Activated naive CD4-positive, alpha-beta T cell treated with anti-CD3 and anti-CD28 coated beads, Interleukin-2, amount 10 ng/mL, durations not matched to agents 7 days and 5 days (primary cell): ENCODE results near the gene TRAPPC5.

Source experiments
- CTCF ChIA-PET: fragments of 350-600 bp; sonication (Branson Sonifier 250); formaldehyde crosslinking; loops from one replicate; lab custom pipeline; 2021; ENCODE audit warnings: antibody characterized with exemption; lab: Charles Lee
- DNase-seq: peaks from one replicate; pipeline ENCODE4 v3.0.0-alpha.2; 2020
- H3K27ac Mint-ChIP-seq: one replicate; pipeline ENCODE4 v1.8.0; 2021; ENCODE audit warnings: mild to moderate bottlenecking, moderate library complexity, mixed read lengths
- H3K27me3 Mint-ChIP-seq: one replicate; pipeline ENCODE4 v1.8.0; 2021; ENCODE audit warnings: mild to moderate bottlenecking, mixed read lengths
- H3K36me3 Mint-ChIP-seq: one replicate; pipeline ENCODE4 v1.8.0; 2021; ENCODE audit warnings: mixed read lengths
- H3K4me1 Mint-ChIP-seq: one replicate; pipeline ENCODE4 v1.8.0; 2021; ENCODE audit warnings: mixed read lengths
- H3K4me3 Mint-ChIP-seq: one replicate; pipeline ENCODE4 v1.8.0; 2021; ENCODE audit warnings: mild to moderate bottlenecking, moderate library complexity, mixed read lengths
- H3K9me3 Mint-ChIP-seq: one replicate; pipeline ENCODE4 v1.8.0; 2021; ENCODE audit warnings: mixed read lengths

Gene TRAPPC5

GRCh38 chr19:7674010-7675005, 6.3 kb upstream of the TRAPPC5 start:
- DNase-seq, result peak; percentile 55
- peaks cover 57% of the 10 kb centered on the region for H3K4me1 Mint-ChIP-seq
- H3K27me3 Mint-ChIP-seq, result peaks cover 95% of the 10 kb centered on the region
- H3K4me3 Mint-ChIP-seq, result no peak overlapping the region
- no peaks in the 10 kb centered on the region for H3K9me3 Mint-ChIP-seq
- CTCF ChIA-PET, result no interaction called here
- peaks cover 2% of the 10 kb centered on the region for H3K36me3 Mint-ChIP-seq
- no peak overlapping the region for H3K27ac Mint-ChIP-seq

GRCh38 chr19:7676376-7676775, 4.3 kb upstream of the TRAPPC5 start:
- CTCF ChIA-PET, result interaction anchor here (0.6 to 2.2 kb wide), 2 partner anchors 108 to 123 kb away, joined by 3 to 7 read pairs; no protein-coding TSS in a partner anchor
- Mint-ChIP-seq H3K4me3 (peak overlapping the region; percentile 13), H3K27ac (no peak overlapping the region), H3K9me3 (no peaks in the 10 kb centered on the region), H3K36me3 (peaks cover 2% of the 10 kb centered on the region), H3K4me1 (peaks cover 55% of the 10 kb centered on the region), H3K27me3 (peaks cover 75% of the 10 kb centered on the region)
- DNase-seq, result no peak

GRCh38 chr19:7676854-7677253, 3.8 kb upstream of the TRAPPC5 start, which contains the start of gene MCEMP1:
Gene MCEMP1, plus strand, starts transcription at chr19:7677090. Its CDS starts 31 bp downstream, at chr19:7677121.
- H3K9me3 Mint-ChIP-seq, result no peaks in the 10 kb centered on the region
- peaks cover 59% of the 10 kb centered on the region for H3K4me1 Mint-ChIP-seq
- H3K36me3 Mint-ChIP-seq, result peaks cover 4% of the 10 kb centered on the region
- DNase-seq, result no peak
- H3K27me3 Mint-ChIP-seq, result peaks cover 70% of the 10 kb centered on the region
- H3K27ac Mint-ChIP-seq, result no peak within 1 kb of the TSS
- peak within 1 kb of the TSS; percentile 13 for H3K4me3 Mint-ChIP-seq
- CTCF ChIA-PET, result interaction anchor here (2.2 kb wide), 1 partner anchor 123 kb away, joined by 7 read pairs; no protein-coding TSS in a partner anchor

GRCh38 chr19:7677669-7678311, 2.8 kb upstream of the TRAPPC5 start:
- CTCF ChIA-PET, result interaction anchor here (1.0 to 1.4 kb wide), 3 partner anchors 109 to 129 kb away, joined by 4 to 6 read pairs (median 5); no protein-coding TSS in a partner anchor
- Mint-ChIP-seq H3K27ac (no peak overlapping the region), H3K27me3 (peaks cover 61% of the 10 kb centered on the region), H3K4me3 (no peak overlapping the region), H3K36me3 (peaks cover 8% of the 10 kb centered on the region), H3K4me1 (peaks cover 60% of the 10 kb centered on the region), H3K9me3 (no peaks in the 10 kb centered on the region)
- DNase-seq, result no peak

- DNase-seq, result peak; percentile 79
- peak overlapping the region; percentile 74 for H3K27ac Mint-ChIP-seq
- peak overlapping the region; percentile 39 for H3K4me3 Mint-ChIP-seq
- CTCF ChIA-PET, result interaction anchor here (0.9 to 1.4 kb wide), 4 partner anchors 22 to 128 kb away, joined by 3 to 6 read pairs (median 4); no protein-coding TSS in a partner anchor
- peaks cover 47% of the 10 kb centered on the region for H3K27me3 Mint-ChIP-seq
- peaks cover 11% of the 10 kb centered on the region for H3K36me3 Mint-ChIP-seq
- H3K9me3 Mint-ChIP-seq, result no peaks in the 10 kb centered on the region
- peaks cover 57% of the 10 kb centered on the region for H3K4me1 Mint-ChIP-seq
These were observed 1.5 kb upstream of the TRAPPC5 start for GRCh38 chr19:7678971-7679751.

GRCh38 chr19:7679771-7680605, 645 bp upstream of the TRAPPC5 start:
- Mint-ChIP-seq H3K36me3 (peaks cover 11% of the 10 kb centered on the region), H3K4me3 (peak overlapping the region; percentile 90), H3K27me3 (peaks cover 39% of the 10 kb centered on the region), H3K9me3 (no peaks in the 10 kb centered on the region), H3K27ac (peak overlapping the region; percentile 74), H3K4me1 (peaks cover 52% of the 10 kb centered on the region)
- DNase-seq, result no peak
- CTCF ChIA-PET, result interaction anchor here (0.8 to 2.7 kb wide), 22 partner anchors 10 to 335 kb away, joined by 3 to 38 read pairs (median 5); partner anchors contain the start of genes PEX11G, RETN and STXBP2

- DNase-seq, result peak; percentile 92
- Mint-ChIP-seq H3K27ac (peak overlapping the region; percentile 93), H3K36me3 (peaks cover 11% of the 10 kb centered on the region), H3K4me1 (peaks cover 43% of the 10 kb centered on the region), H3K27me3 (peaks cover 23% of the 10 kb centered on the region), H3K9me3 (no peaks in the 10 kb centered on the region), H3K4me3 (peak overlapping the region; percentile 90)
- CTCF ChIA-PET, result interaction anchor here (0.6 to 2.7 kb wide), 41 partner anchors 9 to 582 kb away, joined by 3 to 38 read pairs (median 4); partner anchors contain the start of genes PEX11G, RETN and STXBP2
These were observed 924 bp downstream of the TRAPPC5 start for GRCh38 chr19:7681340-7682174.

GRCh38 chr19:7682175-7682855, 1.7 kb downstream of the TRAPPC5 start:
- DNase-seq, result no peak
- CTCF ChIA-PET, result interaction anchor here (2.7 kb wide), 1 partner anchor 30 kb away, joined by 38 read pairs; no protein-coding TSS in a partner anchor
- Mint-ChIP-seq H3K36me3 (peaks cover 11% of the 10 kb centered on the region), H3K27me3 (peaks cover 16% of the 10 kb centered on the region), H3K27ac (peak overlapping the region; percentile 93), H3K4me1 (peaks cover 35% of the 10 kb centered on the region), H3K4me3 (peak overlapping the region; percentile 90), H3K9me3 (no peaks in the 10 kb centered on the region)

- Mint-ChIP-seq H3K27me3 (peaks cover 4% of the 10 kb centered on the region), H3K27ac (no peak overlapping the region), H3K4me3 (no peak overlapping the region), H3K4me1 (peaks cover 6% of the 10 kb centered on the region), H3K36me3 (peaks cover 11% of the 10 kb centered on the region), H3K9me3 (no peaks in the 10 kb centered on the region)
- DNase-seq, result no peak
- CTCF ChIA-PET, result no interaction called here
These were observed 5.2 kb downstream of the TRAPPC5 start for GRCh38 chr19:7685546-7686445.

- H3K9me3 Mint-ChIP-seq, result no peaks in the 10 kb centered on the region
- no peak overlapping the region for H3K27ac Mint-ChIP-seq
- peaks cover 4% of the 10 kb centered on the region for H3K27me3 Mint-ChIP-seq
- CTCF ChIA-PET, result no interaction called here
- DNase-seq, result no peak
- no peaks in the 10 kb centered on the region for H3K4me1 Mint-ChIP-seq
- peaks cover 9% of the 10 kb centered on the region for H3K36me3 Mint-ChIP-seq
- H3K4me3 Mint-ChIP-seq, result no peak overlapping the region
These were observed 6.5 kb downstream of the TRAPPC5 start for GRCh38 chr19:7687177-7687576.

- H3K27me3 Mint-ChIP-seq, result peaks cover 4% of the 10 kb centered on the region
- H3K4me3 Mint-ChIP-seq, result no peak overlapping the region
- DNase-seq, result no peak
- no peaks in the 10 kb centered on the region for H3K4me1 Mint-ChIP-seq
- H3K9me3 Mint-ChIP-seq, result no peaks in the 10 kb centered on the region
- no peak overlapping the region for H3K27ac Mint-ChIP-seq
- CTCF ChIA-PET, result no interaction called here
- H3K36me3 Mint-ChIP-seq, result no peaks in the 10 kb centered on the region
These were observed 8.5 kb downstream of the TRAPPC5 start for GRCh38 chr19:7689165-7689564.
